Measurements from ENCODE around the gene MTFR2.
A peak's percentile ranks its signal among the peaks of the same experiment; 100 is the strongest.

Gene MTFR2

DNA sequence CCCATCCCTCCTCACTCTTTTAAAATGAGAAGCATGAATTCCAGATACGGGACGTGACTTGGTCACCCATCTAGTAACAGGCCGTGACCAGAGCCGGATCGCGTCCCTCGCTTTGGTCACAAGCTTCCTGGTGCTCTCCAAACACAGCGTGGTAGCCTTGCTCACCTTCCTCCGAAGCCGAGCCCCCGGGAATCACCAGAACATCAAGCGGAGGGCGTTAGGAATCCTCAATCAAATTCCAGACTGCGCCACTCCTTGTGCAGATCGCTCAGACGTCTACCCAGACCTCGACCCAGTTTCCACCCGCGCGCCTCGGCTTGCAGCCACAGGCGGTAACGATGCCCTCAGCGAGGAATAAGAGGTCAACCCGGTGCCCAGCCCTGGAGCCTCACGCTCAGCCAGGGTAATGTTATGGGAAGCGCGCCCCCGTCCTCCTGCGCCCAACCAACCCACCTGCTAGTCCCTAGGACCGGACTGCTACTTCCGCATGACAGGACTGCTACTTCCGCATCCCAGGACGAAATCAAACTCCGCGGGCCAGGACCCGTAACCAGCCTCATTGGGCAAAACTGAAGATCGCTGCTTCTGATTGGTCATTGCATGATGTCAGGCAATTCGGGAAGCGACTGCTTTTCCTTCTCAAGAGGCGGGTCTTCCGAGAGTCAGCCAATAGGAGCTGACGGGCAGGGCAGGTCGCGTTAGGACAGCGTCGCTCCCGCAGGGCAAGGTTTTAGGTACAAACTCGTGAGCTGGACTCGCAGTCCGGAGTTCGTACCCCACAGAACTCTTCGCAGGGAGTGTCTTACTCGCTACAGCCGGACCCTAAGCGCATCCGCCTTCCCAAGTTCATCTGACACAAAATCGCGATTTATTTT, at the start of gene MTFR2:
Gene MTFR2, minus strand, starts transcription at position 501 of the 875 bp plus-strand sequence. CDS start 1,212 bp downstream, outside the sequence.
- H3K4me1 ChIP-seq (ENCODE audit: control insufficient read depth, insufficient read depth, low read length) = peaks cover under 1% of the 10 kb centered on the region
- H3K4me3 ChIP-seq (ENCODE audit: low read length) = peak within 1 kb of the TSS; percentile 97
- H3K9ac ChIP-seq (ENCODE audit: low read length) = peak within 1 kb of the TSS; percentile 86
- H3K27me3 ChIP-seq (replicated peaks; ENCODE audit: control insufficient read depth, insufficient read depth, low read length) = no peaks in the 10 kb centered on the region
- no peaks in the 10 kb centered on the region for H3K9me3 ChIP-seq (ENCODE audit: control insufficient read depth, low read length)
- peak; percentile 99 for DNase-seq (ENCODE audit: low read depth)
- H3K36me3 ChIP-seq (ENCODE audit: control insufficient read depth, insufficient read depth, low read length, severe bottlenecking) = peaks cover 6% of the 10 kb centered on the region

GRCh38 chr6:136294621-136295020, 44.5 kb upstream of the MTFR2 start:
- Histone ChIP-seq H3K27me3 (replicated peaks; ENCODE audit: control insufficient read depth, insufficient read depth, low read length) (no peaks in the 10 kb centered on the region), H3K9ac (ENCODE audit: low read length) (no peak overlapping the region), H3K9me3 (ENCODE audit: control insufficient read depth, low read length) (no peaks in the 10 kb centered on the region), H3K36me3 (ENCODE audit: control insufficient read depth, insufficient read depth, low read length, severe bottlenecking) (no peaks in the 10 kb centered on the region), H3K4me3 (ENCODE audit: low read length) (no peak overlapping the region), H3K4me1 (ENCODE audit: control insufficient read depth, insufficient read depth, low read length) (peaks cover 14% of the 10 kb centered on the region)
- DNase-seq (ENCODE audit: low read depth) = no peak

DNA sequence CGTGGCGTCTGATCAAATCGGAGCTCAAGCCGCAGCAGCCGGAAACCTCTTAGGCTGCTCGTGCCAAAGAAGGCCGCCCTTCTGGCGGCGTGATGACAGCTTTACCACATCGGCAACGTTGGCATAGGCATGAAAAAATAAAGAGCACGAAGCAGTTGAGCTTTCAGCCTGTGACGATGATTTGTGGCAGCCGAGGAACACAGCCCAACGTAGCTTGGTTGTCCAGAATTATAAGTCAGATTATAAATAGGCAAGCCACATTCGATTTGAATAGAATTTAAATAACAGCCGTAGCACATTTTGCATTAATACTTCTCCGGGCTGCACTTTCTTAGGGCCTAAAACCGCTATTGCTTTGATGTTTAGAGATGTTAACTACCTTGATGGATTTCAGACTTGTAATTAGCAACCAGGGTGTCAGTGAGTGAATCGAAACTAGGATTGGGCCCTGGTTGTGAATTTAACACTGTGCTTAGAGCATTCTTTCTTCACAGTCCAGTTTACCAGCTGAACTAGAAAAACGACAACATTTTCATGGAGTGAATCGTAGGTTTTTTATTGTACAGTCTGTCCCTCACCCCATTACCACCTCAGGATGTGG, 40.4 kb upstream of the MTFR2 start:
- Histone ChIP-seq H3K4me1 (ENCODE audit: control insufficient read depth, insufficient read depth, low read length) (peaks cover 32% of the 10 kb centered on the region), H3K4me3 (ENCODE audit: low read length) (peak overlapping the region; percentile 90), H3K27me3 (replicated peaks; ENCODE audit: control insufficient read depth, insufficient read depth, low read length) (no peaks in the 10 kb centered on the region), H3K9me3 (ENCODE audit: control insufficient read depth, low read length) (no peaks in the 10 kb centered on the region), H3K36me3 (ENCODE audit: control insufficient read depth, insufficient read depth, low read length, severe bottlenecking) (no peaks in the 10 kb centered on the region), H3K9ac (ENCODE audit: low read length) (peak overlapping the region; percentile 99)
- peak; percentile 89 for DNase-seq (ENCODE audit: low read depth)

DNA sequence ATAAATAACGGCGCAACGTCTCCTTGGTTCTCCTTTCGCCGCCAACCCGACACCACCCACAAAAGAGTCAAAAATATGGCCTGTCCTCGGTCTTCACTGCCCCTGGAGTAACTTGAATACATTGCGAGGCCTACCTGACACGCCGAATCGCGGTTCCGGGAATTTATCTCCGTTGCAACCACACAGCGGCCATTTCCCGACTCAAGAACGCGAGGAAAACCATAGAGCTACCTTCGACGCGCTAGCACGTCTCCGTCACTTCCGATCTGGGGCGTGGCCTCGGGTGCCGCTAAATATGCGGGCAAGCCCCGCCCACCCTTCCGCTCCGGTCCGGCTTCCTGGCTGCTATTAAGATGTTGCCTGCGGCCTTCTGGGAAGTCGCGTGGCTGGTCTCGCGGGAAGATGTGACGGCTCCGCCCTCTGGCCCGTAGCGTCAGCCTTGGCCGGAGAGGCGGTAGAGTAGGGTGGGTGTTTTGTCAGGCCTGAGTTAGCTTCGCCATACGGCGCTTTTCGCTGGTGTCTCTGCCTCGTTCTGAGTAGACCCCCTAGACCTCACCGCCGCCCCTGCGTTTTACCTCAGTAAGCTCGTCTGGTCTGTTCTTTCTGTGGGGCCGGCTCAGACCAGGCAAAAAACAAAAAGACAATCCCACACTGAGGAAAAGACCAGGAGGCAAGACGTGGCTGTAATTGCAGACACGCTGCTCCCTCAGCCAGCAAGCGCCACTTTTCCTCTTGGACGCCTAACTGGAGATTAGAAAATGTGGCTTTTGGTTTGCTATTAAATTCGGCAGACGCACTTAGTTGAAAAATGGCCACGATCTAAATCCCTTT, 39.7 kb upstream of the MTFR2 start, which contains the start of gene BCLAF1:
Gene BCLAF1, minus strand, starts transcription at position 268 of the 831 bp plus-strand sequence. CDS start 9,980 bp downstream, outside the sequence.
- Histone ChIP-seq H3K9ac (ENCODE audit: low read length) (peak within 1 kb of the TSS; percentile 99), H3K4me1 (ENCODE audit: control insufficient read depth, insufficient read depth, low read length) (peaks cover 37% of the 10 kb centered on the region), H3K4me3 (ENCODE audit: low read length) (peak within 1 kb of the TSS; percentile 90), H3K36me3 (ENCODE audit: control insufficient read depth, insufficient read depth, low read length, severe bottlenecking) (no peaks in the 10 kb centered on the region), H3K9me3 (ENCODE audit: control insufficient read depth, low read length) (no peaks in the 10 kb centered on the region), H3K27me3 (replicated peaks; ENCODE audit: control insufficient read depth, insufficient read depth, low read length) (no peaks in the 10 kb centered on the region)
- DNase-seq (ENCODE audit: low read depth) = peak; percentile 100

GRCh38 chr6:136289327-136289578, 39.1 kb upstream of the MTFR2 start:
- Histone ChIP-seq H3K36me3 (ENCODE audit: control insufficient read depth, insufficient read depth, low read length, severe bottlenecking) (no peaks in the 10 kb centered on the region), H3K9me3 (ENCODE audit: control insufficient read depth, low read length) (no peaks in the 10 kb centered on the region)

GRCh38 chr6:136288566-136289326, 38.6 kb upstream of the MTFR2 start:
- Histone ChIP-seq H3K4me3 (ENCODE audit: low read length) (peak overlapping the region; percentile 90), H3K36me3 (ENCODE audit: control insufficient read depth, insufficient read depth, low read length, severe bottlenecking) (no peaks in the 10 kb centered on the region), H3K9me3 (ENCODE audit: control insufficient read depth, low read length) (no peaks in the 10 kb centered on the region), H3K27me3 (replicated peaks; ENCODE audit: control insufficient read depth, insufficient read depth, low read length) (no peaks in the 10 kb centered on the region), H3K4me1 (ENCODE audit: control insufficient read depth, insufficient read depth, low read length) (peaks cover 44% of the 10 kb centered on the region), H3K9ac (ENCODE audit: low read length) (peak overlapping the region; percentile 99)
- DNase-seq (ENCODE audit: low read depth) = peak; percentile 95

More at GRCh38 chr6:136289327-136289578, 39.1 kb upstream of the MTFR2 start:
- Histone ChIP-seq H3K4me1 (ENCODE audit: control insufficient read depth, insufficient read depth, low read length) (peaks cover 42% of the 10 kb centered on the region), H3K9ac (ENCODE audit: low read length) (peak overlapping the region; percentile 99), H3K27me3 (replicated peaks; ENCODE audit: control insufficient read depth, insufficient read depth, low read length) (no peaks in the 10 kb centered on the region), H3K4me3 (ENCODE audit: low read length) (peak overlapping the region; percentile 90)
- peak; percentile 97 for DNase-seq (ENCODE audit: low read depth)

GRCh38 chr6:136284909-136285308, 34.8 kb upstream of the MTFR2 start:
- DNase-seq (ENCODE audit: low read depth) = peak; percentile 69
- H3K9ac ChIP-seq (ENCODE audit: low read length) = no peak overlapping the region
- H3K4me3 ChIP-seq (ENCODE audit: low read length) = peak overlapping the region; percentile 12
- H3K9me3 ChIP-seq (ENCODE audit: control insufficient read depth, low read length) = no peaks in the 10 kb centered on the region
- peaks cover 67% of the 10 kb centered on the region for H3K4me1 ChIP-seq (ENCODE audit: control insufficient read depth, insufficient read depth, low read length)
- peaks cover 16% of the 10 kb centered on the region for H3K36me3 ChIP-seq (ENCODE audit: control insufficient read depth, insufficient read depth, low read length, severe bottlenecking)
- no peaks in the 10 kb centered on the region for H3K27me3 ChIP-seq (replicated peaks; ENCODE audit: control insufficient read depth, insufficient read depth, low read length)

- DNase-seq (ENCODE audit: low read depth) = no peak
- no peak overlapping the region for H3K9ac ChIP-seq (ENCODE audit: low read length)
- H3K9me3 ChIP-seq (ENCODE audit: control insufficient read depth, low read length) = no peaks in the 10 kb centered on the region
- H3K36me3 ChIP-seq (ENCODE audit: control insufficient read depth, insufficient read depth, low read length, severe bottlenecking) = peaks cover 34% of the 10 kb centered on the region
- peaks cover 62% of the 10 kb centered on the region for H3K4me1 ChIP-seq (ENCODE audit: control insufficient read depth, insufficient read depth, low read length)
- no peak overlapping the region for H3K4me3 ChIP-seq (ENCODE audit: low read length)
- H3K27me3 ChIP-seq (replicated peaks; ENCODE audit: control insufficient read depth, insufficient read depth, low read length) = no peaks in the 10 kb centered on the region
Observed at GRCh38 chr6:136282906-136283305, 32.8 kb upstream of the MTFR2 start.

DNA sequence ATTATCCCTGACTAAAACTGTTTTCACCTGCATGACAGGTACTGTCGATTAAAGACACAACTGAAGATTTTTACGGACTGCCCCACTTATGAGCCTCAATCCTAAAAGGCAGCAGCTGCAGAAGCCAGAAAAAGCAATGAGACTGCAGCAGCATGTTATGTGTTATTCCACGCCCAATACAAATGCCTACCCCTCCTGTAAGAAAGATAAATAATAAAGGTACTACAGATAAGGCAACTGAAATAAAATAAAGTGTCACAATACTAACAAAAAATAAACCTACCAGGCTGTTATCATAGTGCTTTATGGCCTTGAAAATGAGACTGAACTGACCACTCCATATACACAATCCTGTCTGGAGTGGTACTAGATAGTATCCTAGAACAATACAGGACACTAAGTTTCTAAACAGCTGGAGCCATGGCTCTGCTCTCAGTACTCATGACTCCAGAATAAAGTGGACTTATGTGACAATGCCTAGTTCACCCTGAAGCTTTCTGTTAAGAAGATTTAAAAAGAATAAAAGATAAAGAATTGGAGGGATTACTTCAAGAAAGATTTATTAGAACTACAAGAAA, 30.0 kb upstream of the MTFR2 start:
- H3K4me1 ChIP-seq (ENCODE audit: control insufficient read depth, insufficient read depth, low read length) = peaks cover 48% of the 10 kb centered on the region
- no peaks in the 10 kb centered on the region for H3K9me3 ChIP-seq (ENCODE audit: control insufficient read depth, low read length)
- peaks cover 51% of the 10 kb centered on the region for H3K36me3 ChIP-seq (ENCODE audit: control insufficient read depth, insufficient read depth, low read length, severe bottlenecking)
- no peak for DNase-seq (ENCODE audit: low read depth)
- H3K9ac ChIP-seq (ENCODE audit: low read length) = no peak overlapping the region
- no peaks in the 10 kb centered on the region for H3K27me3 ChIP-seq (replicated peaks; ENCODE audit: control insufficient read depth, insufficient read depth, low read length)
- no peak overlapping the region for H3K4me3 ChIP-seq (ENCODE audit: low read length)

DNA sequence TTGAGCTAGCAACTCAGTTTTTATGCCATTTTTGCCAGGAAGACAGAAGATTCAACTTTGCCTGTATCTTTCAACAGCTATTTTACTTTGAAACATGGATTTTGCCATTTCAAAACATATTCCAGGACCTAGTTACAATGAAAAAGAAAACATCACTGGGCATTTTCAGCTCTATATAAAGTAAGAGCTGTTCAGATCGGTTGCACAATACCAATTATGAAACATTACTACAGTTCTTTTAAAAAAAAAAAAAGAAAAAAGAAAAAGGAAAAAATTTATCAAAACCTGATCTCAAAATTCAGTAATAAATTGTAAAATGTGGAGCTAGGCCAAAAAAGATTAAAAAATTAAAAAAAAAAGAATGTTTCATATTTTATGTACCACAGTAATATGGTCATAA, 24.0 kb upstream of the MTFR2 start:
- Histone ChIP-seq H3K9ac (ENCODE audit: low read length) (peak overlapping the region; percentile 32), H3K4me3 (ENCODE audit: low read length) (no peak overlapping the region), H3K4me1 (ENCODE audit: control insufficient read depth, insufficient read depth, low read length) (peaks cover 17% of the 10 kb centered on the region), H3K27me3 (replicated peaks; ENCODE audit: control insufficient read depth, insufficient read depth, low read length) (no peaks in the 10 kb centered on the region), H3K36me3 (ENCODE audit: control insufficient read depth, insufficient read depth, low read length, severe bottlenecking) (peaks cover 83% of the 10 kb centered on the region), H3K9me3 (ENCODE audit: control insufficient read depth, low read length) (no peaks in the 10 kb centered on the region)
- DNase-seq (ENCODE audit: low read depth) = peak; percentile 76

Data from adipocyte (in vitro differentiated cells).